Motor neuron (in vitro differentiated cells): ENCODE measurements around the gene ZNF385B. TPM values are rescaled to one million over a fixed set of nuclear protein-coding genes. Genes with fewer than 3 reads are reported as not detected.

Experiments used
- ATAC-seq, 8 experiments: fragments of 200-7000 bp; cut with Tn5 transposase; replicated peaks in 6 of 8; 2 replicates each; pipeline ENCODE4 v1.8.0; 2021; ENCODE audit warnings: mild to moderate bottlenecking in 8 of 8, moderate library complexity in 8 of 8
- H3K27ac ChIP-seq, 2 donors: fragments of 250-450 bp; sonication (Bioruptor Pico); 2 replicates each; pipeline ENCODE4 v1.9.0; 2021; ENCODE audit warnings: antibody characterized with exemption in 2 of 2, mild to moderate bottlenecking in 2 of 2, moderate library complexity in 1 of 2
- H3K4me1 ChIP-seq, 2 donors: fragments of 250-450 bp; sonication (Bioruptor Pico); replicated peaks in 1 of 2; 2 replicates each; pipeline ENCODE4 v1.6.1; 2021; ENCODE audit warnings: antibody characterized with exemption in 2 of 2, mild to moderate bottlenecking in 2 of 2, moderate library complexity in 1 of 2
- H3K4me3 ChIP-seq, 5 donors: fragments of 250-450 bp; sonication (Bioruptor Pico); 2 replicates each; pipeline ENCODE4 v1.9.0; 2021; ENCODE audit warnings: antibody characterized with exemption in 5 of 5, mild to moderate bottlenecking in 5 of 5, moderate library complexity in 4 of 5
- WGBS, 10 experiments: fragments of 450-650 bp; shearing (Covaris generic); methylation state at CpG; one replicate each; pipeline ENCODE4 v1.0.0; 2022; 5-methylcytosine and 5-hydroxymethylcytosine counted together
- in situ Hi-C, 9 experiments: fragments of 400-800 bp; cut with MboI; loops; one replicate each; pipeline ENCODE4 v1.15.0; 2021; ENCODE audit warnings: low sequenced_read_pairs in 9 of 9, low pct_unique_long_range_greater_than_20kb in 2 of 9; ENCODE audit not compliant: unreplicated experiment in 9 of 9
- total RNA-seq, 8 experiments: library from RNA; unstranded; fragments of 300-600 nt; gene quantifications; 2 replicates each; pipeline versions ENCODE4 v1.2.3 to v1.2.4, GENCODE V29; 2022

Gene ZNF385B
- total RNA-seq, 8 experiments from 2014 or later, result 0.14 to 1.6 (median 0.74) TPM; not detected in 2

- 41 to 100% (median 85%) methylated on average over 1 to 4 of the region's 4 CpGs; no CpG with 5 or more reads in 3 of the 10 experiments for WGBS, 10 experiments
- no peaks in the 10 kb centered on the region for H3K4me1 ChIP-seq
- no peak overlapping the region for H3K27ac ChIP-seq
- no peak for ATAC-seq
- H3K4me3 ChIP-seq, result no peak overlapping the region
- in situ Hi-C loops, result no loop called here
These were observed 148.6 kb downstream of the ZNF385B start for GRCh38 chr2:179712825-179713224.

GRCh38 chr2:179711375-179711774 is 150.0 kb downstream of the ZNF385B start:
- ATAC-seq, result peak in 2 of 8 experiments; percentile 77 to 87
- WGBS, 10 experiments, result 17 to 100% (median 81%) methylated on average over 1 to 4 of the region's 4 CpGs; no CpG with 5 or more reads in 1 of the 10 experiments
- no peak overlapping the region for H3K27ac ChIP-seq
- H3K4me3 ChIP-seq, result no peak overlapping the region
- in situ Hi-C loops, result no loop called here
- H3K4me1 ChIP-seq, result no peaks in the 10 kb centered on the region

DNA sequence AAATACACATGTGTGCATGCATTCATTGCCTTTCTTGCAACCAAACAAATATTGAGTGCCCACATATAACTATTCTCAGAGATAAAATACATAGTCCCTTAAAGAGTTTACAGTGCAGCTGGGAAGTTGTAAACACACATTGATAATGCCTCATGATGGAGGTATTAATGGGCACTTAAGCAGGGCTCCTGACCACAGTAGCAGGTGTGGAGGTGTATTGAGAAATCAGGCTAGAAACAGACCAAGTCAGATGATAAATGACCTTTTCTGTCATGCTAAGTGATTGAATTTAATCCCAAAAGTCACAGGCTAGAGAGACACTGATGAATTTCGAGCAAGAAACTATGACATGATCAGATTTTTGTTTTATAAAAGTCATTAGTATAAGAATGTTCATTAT is 157.7 kb downstream of the ZNF385B start:
- in situ Hi-C loops, result no loop called here
- Histone ChIP-seq H3K4me1 (no peaks in the 10 kb centered on the region), H3K4me3 (no peak overlapping the region), H3K27ac (no peak overlapping the region)
- ATAC-seq, result no peak
- 0 to 75% (median 25%) methylated on average over 1 of the region's 1 CpG for whole genome bisulfite sequencing, 10 experiments

DNA sequence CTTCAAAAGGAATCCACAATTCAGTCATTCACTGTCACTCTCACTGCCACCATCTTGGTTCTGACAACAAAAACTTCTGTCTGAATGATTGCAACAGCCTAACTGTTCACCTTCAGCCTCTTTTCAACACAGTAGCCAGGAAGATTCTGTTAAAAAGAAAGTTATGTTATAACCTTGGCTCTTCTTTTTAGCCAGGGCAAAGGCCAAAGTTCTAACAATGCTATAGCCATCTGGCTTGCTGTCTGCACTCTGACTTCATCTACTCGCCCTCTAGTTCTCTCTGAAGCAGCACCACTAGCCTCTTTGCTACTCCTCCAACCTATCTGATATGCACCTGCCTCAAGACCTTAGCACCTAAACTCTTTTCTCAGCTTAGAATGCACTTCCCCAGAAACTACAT is 158.5 kb downstream of the ZNF385B start:
- ATAC-seq, result no peak
- 29 to 100% (median 83%) methylated on average over 1 of the region's 1 CpG; no CpG with 5 or more reads in 1 of the 10 experiments for WGBS, 10 experiments
- in situ Hi-C loops, result no loop called here
- Histone ChIP-seq H3K4me1 (no peaks in the 10 kb centered on the region), H3K4me3 (no peak overlapping the region), H3K27ac (no peak overlapping the region)

DNA sequence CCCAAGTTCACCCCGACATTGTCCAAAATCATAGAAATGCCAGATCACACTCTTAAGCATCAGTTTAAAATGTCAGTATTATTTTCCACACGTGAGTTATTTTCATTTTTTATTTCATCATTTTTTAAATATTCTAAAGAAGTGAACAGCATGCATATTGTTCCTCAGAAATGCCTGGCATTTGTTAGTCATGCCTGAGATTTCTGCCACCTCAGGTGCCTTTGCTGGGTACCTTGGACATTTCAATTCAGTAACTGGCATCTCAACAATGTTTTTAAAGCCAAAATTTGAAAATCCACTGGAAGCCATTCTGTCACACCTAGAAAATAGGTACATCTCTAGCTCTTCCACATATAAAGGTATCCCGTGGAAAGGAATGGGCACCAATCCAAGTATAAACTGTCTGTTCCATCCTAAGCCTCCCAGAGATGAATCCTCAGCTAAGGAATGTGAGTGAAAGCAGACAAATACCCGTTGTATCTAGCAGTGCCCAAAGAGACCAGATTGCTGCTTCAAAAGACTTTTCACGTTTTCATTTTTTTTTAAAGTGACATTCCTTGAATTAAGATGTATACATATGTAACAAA is 159.8 kb downstream of the ZNF385B start:
- Histone ChIP-seq H3K4me3 (no peak overlapping the region), H3K4me1 (no peaks in the 10 kb centered on the region), H3K27ac (no peak overlapping the region)
- in situ Hi-C loops, result no loop called here
- 20 to 91% (median 72%) methylated on average over 1 to 5 of the region's 5 CpGs for WGBS, 10 experiments
- ATAC-seq, result peak in 1 of 8 experiments; percentile 24

DNA sequence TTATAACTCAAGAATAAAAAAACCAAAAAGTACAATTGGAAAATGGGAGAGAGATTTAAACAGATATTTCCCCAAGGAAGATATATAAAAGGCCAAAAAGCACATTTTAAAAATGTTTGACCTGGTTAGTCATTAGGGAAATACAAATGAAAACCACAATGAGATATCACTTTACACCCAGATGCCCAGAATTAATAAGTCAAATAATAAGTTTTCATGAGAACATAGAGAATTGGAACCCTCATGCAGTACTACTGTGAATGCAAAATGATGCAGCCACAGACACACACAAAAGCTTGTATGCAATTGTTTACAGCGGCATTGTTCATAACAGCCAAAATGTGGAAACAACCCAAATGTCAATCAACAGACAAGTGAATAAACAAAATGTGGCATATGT is 165.9 kb downstream of the ZNF385B start:
- 75 to 100% (median 100%) methylated on average over 1 of the region's 1 CpG; no CpG with 5 or more reads in 3 of the 10 experiments for WGBS, 10 experiments
- Histone ChIP-seq H3K4me3 (no peak overlapping the region), H3K27ac (no peak overlapping the region), H3K4me1 (no peaks in the 10 kb centered on the region)
- no peak for ATAC-seq
- in situ Hi-C loops, result no loop called here

DNA sequence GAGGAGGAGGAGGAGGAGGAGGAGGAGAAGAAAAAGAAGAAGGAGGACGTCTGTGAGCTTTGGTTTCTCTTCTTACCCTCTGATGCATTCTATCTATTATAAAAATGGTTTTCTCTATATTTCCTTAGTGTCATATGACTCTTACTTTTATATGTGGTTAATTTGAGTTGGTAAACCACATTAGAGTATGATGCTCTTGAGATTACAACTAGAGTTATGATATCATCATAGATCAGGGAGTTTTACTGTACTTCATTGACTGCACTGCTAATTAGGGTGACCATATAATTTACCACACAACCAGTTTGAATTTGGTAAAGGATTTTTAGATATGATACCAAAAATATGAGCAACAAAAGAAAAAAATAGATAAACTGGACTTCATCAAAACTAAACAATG is 166.4 kb downstream of the ZNF385B start:
- in situ Hi-C loops, result no loop called here
- H3K4me1 ChIP-seq, result no peaks in the 10 kb centered on the region
- ATAC-seq, result no peak
- no CpG with 5 or more reads among the region's 1 CpG for WGBS, 10 experiments
- H3K27ac ChIP-seq, result no peak overlapping the region
- no peak overlapping the region for H3K4me3 ChIP-seq

- in situ Hi-C loops, result no loop called here
- Histone ChIP-seq H3K4me1 (no peaks in the 10 kb centered on the region), H3K27ac (no peak overlapping the region), H3K4me3 (no peak overlapping the region)
- peak in 2 of 8 experiments; percentile 57 to 72 for ATAC-seq
- WGBS, 10 experiments, result 0 to 100% (median 86%) methylated on average over 1 of the region's 1 CpG; no CpG with 5 or more reads in 5 of the 10 experiments
These were observed 168.8 kb downstream of the ZNF385B start for GRCh38 chr2:179692610-179693009.

GRCh38 chr2:179692043-179692442 is 169.4 kb downstream of the ZNF385B start:
- Histone ChIP-seq H3K4me1 (no peaks in the 10 kb centered on the region), H3K4me3 (no peak overlapping the region), H3K27ac (no peak overlapping the region)
- ATAC-seq, result peak in 2 of 8 experiments; percentile 67 to 76
- in situ Hi-C loops, result no loop called here
- WGBS, 10 experiments, result 25 to 100% (median 67%) methylated on average over 1 of the region's 1 CpG; no CpG with 5 or more reads in 5 of the 10 experiments

GRCh38 chr2:179691235-179691634 is 170.2 kb downstream of the ZNF385B start:
- ATAC-seq, result no peak
- Histone ChIP-seq H3K27ac (no peak overlapping the region), H3K4me1 (no peaks in the 10 kb centered on the region), H3K4me3 (no peak overlapping the region)
- WGBS, 10 experiments, result 47 to 100% (median 88%) methylated on average over 1 to 3 of the region's 3 CpGs
- in situ Hi-C loops, result no loop called here

GRCh38 chr2:179686718-179687342 is 174.6 kb downstream of the ZNF385B start:
- H3K27ac ChIP-seq, result no peak overlapping the region
- 4 to 80% (median 58%) methylated on average over 1 to 2 of the region's 2 CpGs for WGBS, 10 experiments
- in situ Hi-C loops, result no loop called here
- H3K4me3 ChIP-seq, result no peak overlapping the region
- H3K4me1 ChIP-seq, result no peaks in the 10 kb centered on the region
- no peak for ATAC-seq

DNA sequence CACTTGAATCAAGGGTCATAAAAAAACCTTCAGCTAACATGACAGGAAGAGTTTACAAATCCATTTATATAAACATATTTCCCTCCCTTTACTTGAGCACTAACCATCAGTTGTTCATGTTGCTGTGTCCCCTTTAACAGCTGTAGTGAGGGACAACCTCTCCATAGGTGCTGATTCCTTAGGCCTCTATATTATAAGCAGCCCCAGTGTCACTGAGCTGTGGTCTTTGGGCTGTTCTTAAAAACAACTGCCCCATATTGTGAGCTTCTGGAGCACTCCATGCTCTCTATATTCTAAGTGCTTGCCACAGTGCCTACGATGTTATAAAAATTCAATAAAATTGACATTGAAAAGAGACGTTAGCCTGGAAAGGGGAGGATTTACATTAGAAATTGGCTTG is 175.3 kb downstream of the ZNF385B start:
- no peak for ATAC-seq
- WGBS, 10 experiments, result 70 to 100% (median 90%) methylated on average over 1 to 2 of the region's 2 CpGs; no CpG with 5 or more reads in 3 of the 10 experiments
- H3K27ac ChIP-seq, result no peak overlapping the region
- no peaks in the 10 kb centered on the region for H3K4me1 ChIP-seq
- H3K4me3 ChIP-seq, result no peak overlapping the region
- in situ Hi-C loops, result no loop called here

GRCh38 chr2:179685146-179685545 is 176.3 kb downstream of the ZNF385B start:
- 6 to 75% (median 50%) methylated on average over 1 of the region's 1 CpG; no CpG with 5 or more reads in 1 of the 10 experiments for WGBS, 10 experiments
- in situ Hi-C loops, result no loop called here

DNA sequence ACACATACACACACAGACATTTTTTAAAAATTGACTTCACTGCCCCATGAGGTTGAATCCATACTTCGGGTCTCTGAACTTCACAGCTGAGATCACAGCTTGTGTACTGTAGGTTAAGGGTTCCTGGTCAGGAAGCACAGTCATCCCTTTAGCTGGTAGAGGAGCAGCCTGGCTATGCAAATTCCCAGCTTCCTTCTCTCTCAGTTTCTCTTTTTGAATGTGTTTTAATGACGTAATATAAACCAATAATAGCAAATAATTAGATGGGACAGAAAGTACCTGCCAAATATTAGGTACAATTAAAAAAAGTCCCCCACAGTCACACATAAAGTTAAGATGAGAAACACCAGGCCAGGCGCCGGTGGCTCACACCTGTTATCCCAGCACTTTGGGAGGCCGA is 178.7 kb downstream of the ZNF385B start:
- WGBS, 10 experiments, result 73 to 100% (median 100%) methylated on average over 1 to 4 of the region's 5 CpGs; no CpG with 5 or more reads in 1 of the 10 experiments
- no peak overlapping the region for H3K27ac ChIP-seq
- ATAC-seq, result no peak
- in situ Hi-C loops, result no loop called here
- H3K4me3 ChIP-seq, result no peak overlapping the region
- H3K4me1 ChIP-seq, result no peaks in the 10 kb centered on the region

More at GRCh38 chr2:179685146-179685545, 176.3 kb downstream of the ZNF385B start:
- H3K4me3 ChIP-seq, result no peak overlapping the region
- H3K27ac ChIP-seq, result no peak overlapping the region
- ATAC-seq, result no peak
- H3K4me1 ChIP-seq, result no peaks in the 10 kb centered on the region
